Adrenal gland (tissue), 5 donors: Measurements from ENCODE around the gene LRBA.

Source experiments
- POLR2A ChIP-seq, 2 donors: fragments of 450-650 bp; IDR thresholded peaks; one replicate each; pipeline ENCODE4 v1.6.1; 2017; ENCODE audit warnings: antibody characterized with exemption in 2 of 2, mild to moderate bottlenecking in 2 of 2, moderate library complexity in 1 of 2
- TF ChIP-seq, protein P1 (sequence below), 6 experiments: fragments of 450-650 bp in 4 of 6; fragments of 200-600 bp in 2 of 6; sonication (generic) in 1 of 6; IDR thresholded peaks; 1 replicate in 5 of 6; 2 replicates in 1 of 6; pipeline versions ENCODE4 v1.5.1 to v1.8.0; 2016 to 2021; ENCODE audit warnings: antibody characterized with exemption in 6 of 6, mild to moderate bottlenecking in 2 of 6, moderate library complexity in 1 of 6
- donor health status: DM: no; HTN: no; CAD: no.

DNA sequence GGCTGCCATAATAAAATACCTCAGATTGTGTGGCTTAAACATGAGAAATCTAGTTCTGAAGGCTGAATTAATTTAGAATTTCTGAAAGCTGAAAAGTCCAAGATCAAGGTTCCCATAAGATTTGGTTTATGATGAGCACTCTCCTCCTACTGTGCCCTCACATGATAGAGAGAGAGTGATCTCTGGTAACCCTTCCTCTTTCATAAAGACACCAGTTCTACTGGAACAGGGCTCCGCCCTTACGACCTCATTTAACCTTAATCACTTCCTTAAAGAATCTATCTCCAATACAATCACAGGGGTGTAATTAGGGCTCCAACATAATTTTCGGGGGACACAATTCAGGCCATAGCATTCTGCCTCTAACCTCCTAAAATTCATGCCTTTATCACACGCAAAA, 627.1 kb downstream of the LRBA start:
- TF ChIP-seq, protein P1, sequence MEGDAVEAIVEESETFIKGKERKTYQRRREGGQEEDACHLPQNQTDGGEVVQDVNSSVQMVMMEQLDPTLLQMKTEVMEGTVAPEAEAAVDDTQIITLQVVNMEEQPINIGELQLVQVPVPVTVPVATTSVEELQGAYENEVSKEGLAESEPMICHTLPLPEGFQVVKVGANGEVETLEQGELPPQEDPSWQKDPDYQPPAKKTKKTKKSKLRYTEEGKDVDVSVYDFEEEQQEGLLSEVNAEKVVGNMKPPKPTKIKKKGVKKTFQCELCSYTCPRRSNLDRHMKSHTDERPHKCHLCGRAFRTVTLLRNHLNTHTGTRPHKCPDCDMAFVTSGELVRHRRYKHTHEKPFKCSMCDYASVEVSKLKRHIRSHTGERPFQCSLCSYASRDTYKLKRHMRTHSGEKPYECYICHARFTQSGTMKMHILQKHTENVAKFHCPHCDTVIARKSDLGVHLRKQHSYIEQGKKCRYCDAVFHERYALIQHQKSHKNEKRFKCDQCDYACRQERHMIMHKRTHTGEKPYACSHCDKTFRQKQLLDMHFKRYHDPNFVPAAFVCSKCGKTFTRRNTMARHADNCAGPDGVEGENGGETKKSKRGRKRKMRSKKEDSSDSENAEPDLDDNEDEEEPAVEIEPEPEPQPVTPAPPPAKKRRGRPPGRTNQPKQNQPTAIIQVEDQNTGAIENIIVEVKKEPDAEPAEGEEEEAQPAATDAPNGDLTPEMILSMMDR (IDR thresholded peaks at IDR 0.05), result no peak
- no peak for TF ChIP-seq POLR2A (IDR thresholded peaks at IDR 0.05)
